ENCODE results near the gene DYRK1A.

DYRK1A gene

GRCh38 chr21:37385179-37385765 lies 18.7 kb downstream of the DYRK1A start:
- DNase-seq: no peak

- DNase-seq: no peak
These were observed 19.6 kb downstream of the DYRK1A start for GRCh38 chr21:37386151-37386550.

GRCh38 chr21:37389456-37389855 lies 22.9 kb downstream of the DYRK1A start:
- DNase-seq: no peak

GRCh38 chr21:37391666-37392065 lies 25.1 kb downstream of the DYRK1A start:
- DNase-seq: no peak

GRCh38 chr21:37392441-37392840 lies 25.9 kb downstream of the DYRK1A start:
- DNase-seq: no peak

- DNase-seq: no peak
These were observed 26.5 kb downstream of the DYRK1A start for GRCh38 chr21:37393030-37393429.

GRCh38 chr21:37393786-37394185 lies 27.2 kb downstream of the DYRK1A start:
- no peak for DNase-seq

GRCh38 chr21:37395961-37396360 lies 29.4 kb downstream of the DYRK1A start:
- no peak for DNase-seq

- no peak for DNase-seq
These were observed 30.3 kb downstream of the DYRK1A start for GRCh38 chr21:37396855-37397254.

- no peak for DNase-seq
These were observed 32.1 kb downstream of the DYRK1A start for GRCh38 chr21:37398697-37399096.

- no peak for DNase-seq
These were observed 35.8 kb downstream of the DYRK1A start for GRCh38 chr21:37402251-37402867.

- DNase-seq: no peak
These were observed 39.1 kb downstream of the DYRK1A start for GRCh38 chr21:37405629-37406028.

GRCh38 chr21:37407719-37408420 lies 41.3 kb downstream of the DYRK1A start:
- no peak for DNase-seq

- no peak for DNase-seq
These were observed 42.1 kb downstream of the DYRK1A start for GRCh38 chr21:37408464-37409193.

- no peak for DNase-seq
These were observed 44.1 kb downstream of the DYRK1A start for GRCh38 chr21:37410639-37411038.

GRCh38 chr21:37412603-37413360 lies 46.2 kb downstream of the DYRK1A start:
- no peak for DNase-seq

- no peak for DNase-seq
These were observed 47.1 kb downstream of the DYRK1A start for GRCh38 chr21:37413553-37414291.

- no peak for DNase-seq
These were observed 48.0 kb downstream of the DYRK1A start for GRCh38 chr21:37414292-37415253.

- DNase-seq: no peak
These were observed 49.4 kb downstream of the DYRK1A start for GRCh38 chr21:37415939-37416338.

- DNase-seq: no peak
These were observed 50.3 kb downstream of the DYRK1A start for GRCh38 chr21:37416914-37417313.
